ENCODE results near the gene TMEM88.
"Not testable (repeated sequence)": the region's sequence is repeated elsewhere in the genome, so short reads cannot be mapped to it uniquely, and the experiment has no call there.

TMEM88 gene, protein sequence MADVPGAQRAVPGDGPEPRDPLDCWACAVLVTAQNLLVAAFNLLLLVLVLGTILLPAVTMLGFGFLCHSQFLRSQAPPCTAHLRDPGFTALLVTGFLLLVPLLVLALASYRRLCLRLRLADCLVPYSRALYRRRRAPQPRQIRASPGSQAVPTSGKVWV

DNA sequence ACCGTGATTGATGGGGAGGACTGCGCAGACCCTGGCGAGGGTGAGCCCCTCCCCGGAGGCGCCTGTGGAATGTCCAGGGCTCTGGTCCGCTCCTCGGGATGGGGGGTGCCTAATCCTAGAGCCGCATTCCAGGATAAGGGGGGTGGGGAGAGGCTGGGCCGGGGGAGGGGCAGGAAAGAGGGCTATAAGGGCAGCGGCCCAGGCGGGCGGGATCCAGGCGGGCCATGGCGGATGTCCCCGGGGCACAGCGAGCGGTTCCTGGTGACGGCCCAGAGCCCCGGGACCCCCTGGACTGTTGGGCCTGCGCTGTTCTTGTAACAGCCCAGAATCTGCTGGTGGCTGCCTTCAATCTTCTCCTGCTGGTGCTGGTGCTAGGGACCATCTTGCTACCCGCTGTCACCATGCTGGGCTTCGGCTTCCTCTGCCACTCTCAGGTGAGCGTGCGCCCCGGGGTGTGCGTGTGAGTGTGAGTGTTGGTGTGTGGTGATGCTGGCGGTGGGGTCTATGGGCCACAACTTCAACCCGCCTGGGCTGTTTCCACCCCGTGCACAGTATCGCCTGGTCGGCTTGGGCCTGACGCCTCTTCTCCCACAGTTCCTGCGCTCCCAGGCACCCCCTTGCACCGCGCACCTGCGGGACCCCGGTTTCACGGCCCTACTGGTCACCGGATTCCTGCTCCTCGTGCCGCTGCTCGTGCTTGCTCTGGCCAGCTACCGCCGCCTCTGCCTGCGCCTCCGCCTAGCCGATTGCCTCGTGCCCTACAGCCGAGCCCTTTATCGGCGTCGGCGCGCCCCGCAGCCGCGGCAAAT, at the start of gene TMEM88:
TMEM88 (plus strand) TSS at position 216 of the 809 bp plus-strand sequence; CDS start at position 225, 9 bp downstream.
- Mint-ChIP-seq H3K36me3 (ENCODE audit: insufficient read depth) (peaks cover 28% of the 10 kb centered on the region), H3K27ac (ENCODE audit: low read depth) (peak within 1 kb of the TSS; percentile 46), H3K9me3 (no peaks in the 10 kb centered on the region), H3K4me1 (peaks cover 12% of the 10 kb centered on the region), H3K27me3 (no peaks in the 10 kb centered on the region), H3K4me3 (peak within 1 kb of the TSS; percentile 20)
- no peak for ATAC-seq (replicated peaks; ENCODE audit: extremely low read depth, poor library complexity, severe bottlenecking)
- DNase-seq (ENCODE audit: low spot score in 2 of 2) = no peak

DNA sequence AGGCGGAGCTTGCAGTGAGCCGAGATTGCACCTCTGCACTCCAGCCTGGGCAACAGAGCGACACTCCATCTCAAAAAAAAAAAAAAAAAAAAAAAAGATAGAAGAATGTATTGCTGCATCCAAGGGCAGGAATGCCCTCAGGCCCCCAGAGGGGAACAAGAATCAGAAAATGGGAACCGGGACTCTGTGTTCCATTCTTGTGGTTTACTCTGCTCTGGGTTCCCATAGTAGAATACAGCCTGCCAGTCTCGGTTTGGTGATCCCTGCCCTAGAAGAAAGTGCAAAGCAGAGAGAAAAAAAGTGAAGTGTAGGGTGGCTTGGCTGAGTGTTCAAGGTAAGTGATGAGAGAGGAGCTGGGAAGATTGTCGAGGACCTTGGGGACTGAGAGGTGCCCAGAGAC, 48.3 kb upstream of the TMEM88 start:
- H3K27ac Mint-ChIP-seq (ENCODE audit: low read depth) = no peak overlapping the region
- H3K9me3 Mint-ChIP-seq = no peaks in the 10 kb centered on the region
- DNase-seq (ENCODE audit: low spot score in 2 of 2) (no peak), ATAC-seq (replicated peaks; ENCODE audit: extremely low read depth, poor library complexity, severe bottlenecking) (no peak)
- no peaks in the 10 kb centered on the region for H3K36me3 Mint-ChIP-seq (ENCODE audit: insufficient read depth)
- H3K4me1 Mint-ChIP-seq = no peaks in the 10 kb centered on the region
- no peak overlapping the region for H3K4me3 Mint-ChIP-seq
- peaks cover 89% of the 10 kb centered on the region for H3K27me3 Mint-ChIP-seq

DNA sequence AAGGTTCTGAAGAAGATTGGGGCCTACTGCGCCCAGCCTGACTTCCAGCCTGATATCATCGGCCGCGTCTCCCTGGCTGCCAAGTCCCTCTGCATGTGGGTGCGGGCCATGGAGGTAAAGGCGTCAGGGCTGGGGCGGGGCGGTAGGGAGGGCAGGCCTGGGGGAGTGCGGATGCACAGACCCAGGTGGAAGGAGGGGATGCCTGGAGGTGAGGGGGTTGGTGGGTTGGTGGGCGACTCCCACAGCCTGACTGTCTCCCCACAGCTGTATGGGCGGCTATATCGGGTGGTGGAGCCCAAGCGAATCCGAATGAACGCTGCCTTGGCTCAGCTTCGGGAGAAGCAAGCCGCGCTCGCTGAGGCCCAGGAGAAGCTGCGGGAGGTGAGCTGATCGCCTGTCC, 47.7 kb upstream of the TMEM88 start:
- Mint-ChIP-seq H3K27ac (ENCODE audit: low read depth) (no peak overlapping the region), H3K9me3 (no peaks in the 10 kb centered on the region), H3K27me3 (peaks cover 83% of the 10 kb centered on the region), H3K4me1 (no peaks in the 10 kb centered on the region), H3K4me3 (no peak overlapping the region), H3K36me3 (ENCODE audit: insufficient read depth) (no peaks in the 10 kb centered on the region)
- DNase-seq (ENCODE audit: low spot score in 2 of 2) (no peak), ATAC-seq (replicated peaks; ENCODE audit: extremely low read depth, poor library complexity, severe bottlenecking) (no peak)

DNA sequence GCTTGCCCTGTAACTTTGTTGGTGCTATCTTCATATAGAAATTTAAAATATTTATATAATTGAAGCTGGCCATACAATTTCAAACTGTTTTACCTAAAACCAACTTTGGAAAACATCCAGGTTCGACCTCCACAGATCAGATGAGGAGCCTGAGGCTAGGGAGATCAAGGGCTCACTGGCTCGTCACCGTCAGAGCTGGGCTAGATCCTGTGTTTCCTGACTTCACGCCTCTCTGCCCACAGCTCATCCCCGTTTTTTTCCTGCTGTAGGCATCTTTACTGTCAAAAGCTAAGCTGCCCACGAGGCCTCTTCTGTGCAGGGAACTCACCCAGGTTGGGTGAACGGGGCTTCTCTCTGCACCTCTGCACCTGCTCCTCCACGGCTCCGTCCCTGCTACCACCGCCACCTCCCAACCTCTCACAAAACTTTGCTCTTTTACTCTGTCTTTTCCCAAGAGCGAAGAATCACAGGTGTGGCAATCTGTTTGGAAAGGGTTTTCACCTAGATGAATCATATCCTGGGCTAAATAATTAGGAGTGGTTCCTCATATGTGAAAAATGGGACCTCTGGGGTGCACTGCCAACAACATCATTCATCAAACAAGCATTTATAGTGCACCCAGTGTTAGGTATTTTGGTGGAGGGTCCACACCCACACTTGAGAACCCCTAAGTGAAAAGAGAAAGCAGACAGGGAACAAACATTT, 45.6 kb upstream of the TMEM88 start:
- H3K36me3 Mint-ChIP-seq (ENCODE audit: insufficient read depth) = no peaks in the 10 kb centered on the region
- no peaks in the 10 kb centered on the region for H3K4me1 Mint-ChIP-seq
- no peak overlapping the region for H3K4me3 Mint-ChIP-seq
- DNase-seq (ENCODE audit: low spot score in 2 of 2) (no peak), ATAC-seq (replicated peaks; ENCODE audit: extremely low read depth, poor library complexity, severe bottlenecking) (no peak)
- no peak overlapping the region for H3K27ac Mint-ChIP-seq (ENCODE audit: low read depth)
- H3K9me3 Mint-ChIP-seq = no peaks in the 10 kb centered on the region
- H3K27me3 Mint-ChIP-seq = peaks cover 63% of the 10 kb centered on the region

DNA sequence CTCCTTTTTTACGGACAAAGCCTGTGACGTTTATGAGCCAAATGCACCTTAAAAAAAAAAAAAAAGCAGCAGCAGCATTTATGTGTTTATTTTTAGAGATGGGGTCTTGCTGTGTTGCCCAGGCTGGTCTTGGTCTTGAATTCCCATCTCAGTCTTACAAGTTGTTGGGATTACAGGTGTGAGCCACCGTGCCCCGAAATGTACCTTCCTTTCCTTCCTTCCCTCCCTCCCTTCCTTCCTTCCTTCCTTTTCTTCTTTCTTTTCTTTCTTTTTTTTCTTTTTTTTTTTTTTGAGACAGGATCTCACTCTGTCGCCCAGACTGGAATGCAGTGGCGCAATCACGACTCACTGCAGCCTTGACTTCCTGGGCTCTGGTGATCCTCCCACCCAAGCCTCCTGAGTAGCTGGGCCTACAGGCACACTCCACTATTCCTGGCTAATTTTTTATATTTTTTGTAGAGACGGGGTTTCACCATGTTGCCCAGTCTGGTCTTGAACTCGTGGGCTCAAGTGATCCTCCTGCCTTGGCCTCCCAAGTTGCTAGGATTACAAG, 45.0 kb upstream of the TMEM88 start:
- not testable (repeated sequence) for H3K27ac Mint-ChIP-seq (ENCODE audit: low read depth); ATAC-seq (replicated peaks; ENCODE audit: extremely low read depth, poor library complexity, severe bottlenecking); H3K36me3 Mint-ChIP-seq (ENCODE audit: insufficient read depth); H3K4me3 Mint-ChIP-seq; H3K9me3 Mint-ChIP-seq; H3K4me1 Mint-ChIP-seq; DNase-seq (ENCODE audit: low spot score in 2 of 2)
- H3K27me3 Mint-ChIP-seq = peaks cover 56% of the 10 kb centered on the region

DNA sequence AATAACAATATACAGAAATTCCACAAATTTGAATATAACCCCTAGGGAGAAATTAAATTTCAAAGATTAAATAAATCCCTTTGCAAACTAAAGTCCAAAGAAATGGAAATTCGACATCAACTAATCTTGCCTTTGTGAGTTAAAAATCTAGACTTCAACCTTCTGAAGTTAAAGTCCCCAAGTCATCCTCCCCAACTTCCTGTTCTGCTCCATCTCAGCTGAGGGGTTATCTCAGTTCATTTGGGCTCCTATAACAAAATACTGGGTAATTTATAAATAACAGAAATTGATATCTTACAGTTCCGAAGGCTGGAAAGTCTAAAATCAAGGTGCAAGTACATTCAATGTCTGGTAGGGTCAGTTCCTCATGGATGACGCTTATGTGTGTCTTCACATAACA, 43.6 kb upstream of the TMEM88 start:
- ATAC-seq (replicated peaks; ENCODE audit: extremely low read depth, poor library complexity, severe bottlenecking) = no peak
- H3K4me3 Mint-ChIP-seq = no peak overlapping the region
- H3K36me3 Mint-ChIP-seq (ENCODE audit: insufficient read depth) = no peaks in the 10 kb centered on the region
- H3K4me1 Mint-ChIP-seq = no peaks in the 10 kb centered on the region
- H3K9me3 Mint-ChIP-seq = no peaks in the 10 kb centered on the region
- H3K27me3 Mint-ChIP-seq = peaks cover 43% of the 10 kb centered on the region
- H3K27ac Mint-ChIP-seq (ENCODE audit: low read depth) = no peak overlapping the region
- no peak for DNase-seq (ENCODE audit: low spot score in 2 of 2)

DNA sequence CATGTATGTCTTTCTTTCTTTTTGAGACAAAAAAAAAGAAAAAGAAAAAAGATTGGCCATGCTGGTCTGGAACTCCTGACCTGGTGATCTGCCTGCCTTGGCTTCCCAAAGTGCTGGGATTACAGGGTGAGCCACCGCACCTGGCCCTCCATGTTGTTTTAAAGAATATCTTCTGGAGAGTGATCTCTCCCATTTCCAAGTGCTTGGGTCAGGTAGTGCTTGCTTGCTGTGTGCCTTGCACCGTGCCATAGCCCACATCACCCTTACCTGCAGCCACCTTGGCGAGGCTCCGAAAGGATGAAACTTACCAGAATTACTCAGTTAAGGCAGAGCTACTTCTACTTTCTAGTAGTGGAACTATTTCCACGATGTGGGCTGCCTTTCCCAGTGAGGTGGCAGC, 39.9 kb upstream of the TMEM88 start:
- no peaks in the 10 kb centered on the region for H3K4me1 Mint-ChIP-seq
- H3K27ac Mint-ChIP-seq (ENCODE audit: low read depth) = no peak overlapping the region
- peaks cover 8% of the 10 kb centered on the region for H3K27me3 Mint-ChIP-seq
- H3K4me3 Mint-ChIP-seq = no peak overlapping the region
- no peak for ATAC-seq (replicated peaks; ENCODE audit: extremely low read depth, poor library complexity, severe bottlenecking)
- H3K9me3 Mint-ChIP-seq = no peaks in the 10 kb centered on the region
- H3K36me3 Mint-ChIP-seq (ENCODE audit: insufficient read depth) = no peaks in the 10 kb centered on the region
- DNase-seq (ENCODE audit: low spot score in 2 of 2) = no peak

DNA sequence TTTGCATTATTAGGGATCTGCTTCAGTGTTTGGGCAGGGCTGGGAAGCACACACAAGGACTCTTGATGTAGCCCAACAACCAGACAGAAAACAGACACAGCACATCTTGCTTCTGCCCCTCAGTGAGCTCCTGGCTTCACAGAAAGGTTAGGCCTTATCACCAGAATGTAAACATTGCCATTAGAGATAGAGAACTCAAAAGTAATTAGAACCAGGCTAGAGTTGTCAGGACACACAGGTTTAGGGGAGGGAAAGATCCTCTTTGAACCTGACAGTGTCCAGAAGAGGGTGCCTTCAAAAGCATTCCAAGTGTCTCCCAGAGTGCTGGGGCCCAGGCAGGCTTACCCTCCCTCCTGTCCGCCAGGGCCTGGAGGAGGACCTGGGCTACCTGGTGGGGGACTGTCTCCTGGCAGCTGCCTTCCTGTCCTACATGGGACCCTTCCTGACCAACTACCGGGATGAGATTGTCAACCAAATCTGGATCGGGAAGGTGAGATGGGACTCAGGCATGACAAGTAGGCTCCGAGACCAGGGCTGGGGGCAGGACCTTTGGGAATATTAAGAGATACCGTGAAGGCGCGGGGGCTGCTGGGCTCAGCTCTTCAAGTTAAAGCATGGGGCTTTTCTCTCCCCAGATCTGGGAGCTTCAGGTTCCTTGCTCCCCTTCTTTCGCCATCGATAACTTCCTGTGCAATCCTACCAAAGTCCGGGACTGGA, 37.8 kb upstream of the TMEM88 start:
- ATAC-seq (replicated peaks; ENCODE audit: extremely low read depth, poor library complexity, severe bottlenecking) (no peak), DNase-seq (ENCODE audit: low spot score in 2 of 2) (no peak)
- Mint-ChIP-seq H3K4me1 (no peaks in the 10 kb centered on the region), H3K27ac (ENCODE audit: low read depth) (no peak overlapping the region), H3K36me3 (ENCODE audit: insufficient read depth) (no peaks in the 10 kb centered on the region), H3K27me3 (no peaks in the 10 kb centered on the region), H3K9me3 (no peaks in the 10 kb centered on the region), H3K4me3 (no peak overlapping the region)

DNA sequence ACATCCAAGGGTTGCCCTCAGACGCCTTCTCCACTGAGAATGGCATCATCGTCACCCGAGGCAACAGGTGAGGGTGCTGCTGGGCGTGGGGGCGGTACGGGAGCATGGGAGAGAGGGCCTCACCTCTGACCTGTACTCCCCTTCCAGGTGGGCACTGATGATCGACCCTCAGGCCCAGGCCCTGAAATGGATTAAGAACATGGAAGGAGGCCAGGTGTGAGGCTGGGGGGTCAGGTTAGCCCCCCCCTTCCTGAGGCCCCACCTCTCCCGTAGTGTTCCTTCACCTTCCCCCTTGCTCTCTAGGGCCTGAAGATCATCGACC, 37.3 kb upstream of the TMEM88 start:
- no peaks in the 10 kb centered on the region for H3K36me3 Mint-ChIP-seq (ENCODE audit: insufficient read depth)
- H3K4me1 Mint-ChIP-seq = no peaks in the 10 kb centered on the region
- DNase-seq (ENCODE audit: low spot score in 2 of 2) (no peak), ATAC-seq (replicated peaks; ENCODE audit: extremely low read depth, poor library complexity, severe bottlenecking) (no peak)
- no peaks in the 10 kb centered on the region for H3K9me3 Mint-ChIP-seq
- H3K27me3 Mint-ChIP-seq = no peaks in the 10 kb centered on the region
- H3K4me3 Mint-ChIP-seq = no peak overlapping the region
- H3K27ac Mint-ChIP-seq (ENCODE audit: low read depth) = no peak overlapping the region

DNA sequence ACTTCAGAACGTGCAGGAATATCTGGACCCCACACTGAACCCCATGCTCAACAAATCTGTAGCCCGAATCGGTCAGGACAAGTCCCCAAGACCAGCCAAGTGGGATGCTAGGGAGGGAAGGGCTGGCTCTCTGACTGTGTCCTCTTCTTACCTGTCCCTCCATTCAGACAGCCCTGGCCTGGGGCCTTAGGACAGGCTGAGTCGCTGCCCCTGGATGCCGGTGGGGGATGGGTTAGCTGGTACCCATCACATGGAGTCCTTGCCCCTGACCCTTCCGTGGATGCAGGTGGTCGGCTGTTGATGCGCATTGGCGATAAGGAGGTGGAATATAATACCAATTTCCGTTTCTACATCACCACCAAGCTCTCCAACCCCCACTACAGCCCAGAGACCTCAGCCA, 36.8 kb upstream of the TMEM88 start:
- DNase-seq (ENCODE audit: low spot score in 2 of 2) (no peak), ATAC-seq (replicated peaks; ENCODE audit: extremely low read depth, poor library complexity, severe bottlenecking) (no peak)
- Mint-ChIP-seq H3K4me1 (no peaks in the 10 kb centered on the region), H3K27ac (ENCODE audit: low read depth) (no peak overlapping the region), H3K27me3 (no peaks in the 10 kb centered on the region), H3K9me3 (no peaks in the 10 kb centered on the region), H3K4me3 (no peak overlapping the region), H3K36me3 (ENCODE audit: insufficient read depth) (no peaks in the 10 kb centered on the region)

DNA sequence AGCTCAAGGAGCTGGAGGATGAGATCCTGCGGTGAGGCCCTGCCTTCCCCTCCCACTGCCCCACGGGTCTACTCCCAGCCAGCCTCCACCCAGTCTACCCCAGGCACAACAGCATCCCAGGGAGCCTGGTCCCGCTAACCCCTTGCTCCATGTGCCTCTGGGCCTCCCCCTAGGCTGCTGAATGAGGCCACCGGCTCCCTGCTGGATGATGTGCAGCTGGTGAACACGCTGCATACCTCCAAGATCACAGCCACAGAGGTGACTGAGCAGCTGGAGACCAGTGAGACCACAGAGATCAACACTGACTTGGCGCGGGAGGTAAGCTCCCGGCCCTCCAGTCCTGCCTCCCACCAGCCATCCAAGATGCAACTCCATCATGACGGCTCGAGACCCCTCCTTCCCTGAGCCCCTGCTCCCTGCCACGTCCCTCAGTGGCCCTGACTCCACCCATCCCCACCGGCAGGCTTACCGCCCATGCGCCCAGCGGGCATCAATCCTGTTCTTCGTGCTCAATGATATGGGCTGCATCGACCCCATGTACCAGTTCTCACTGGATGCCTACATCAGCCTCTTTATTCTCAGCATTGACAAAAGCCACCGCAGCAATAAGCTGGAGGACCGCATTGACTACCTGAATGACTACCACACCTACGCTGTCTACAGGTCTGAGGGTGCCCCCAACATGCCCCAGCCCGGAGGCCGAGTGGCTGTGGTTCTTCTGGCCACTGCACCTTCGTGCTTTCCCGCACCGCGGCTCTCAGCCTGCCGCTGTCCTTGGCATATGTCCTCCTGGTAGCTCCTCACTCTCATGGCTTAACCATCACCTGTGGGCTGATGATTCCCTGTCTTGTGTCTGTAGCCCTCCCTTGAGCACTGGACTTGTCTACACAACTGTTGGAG, 35.9 kb upstream of the TMEM88 start:
- Mint-ChIP-seq H3K9me3 (no peaks in the 10 kb centered on the region), H3K4me1 (no peaks in the 10 kb centered on the region), H3K27ac (ENCODE audit: low read depth) (no peak overlapping the region), H3K4me3 (no peak overlapping the region), H3K36me3 (ENCODE audit: insufficient read depth) (no peaks in the 10 kb centered on the region), H3K27me3 (no peaks in the 10 kb centered on the region)
- ATAC-seq (replicated peaks; ENCODE audit: extremely low read depth, poor library complexity, severe bottlenecking) = no peak
- DNase-seq (ENCODE audit: low spot score in 2 of 2) = no peak

DNA sequence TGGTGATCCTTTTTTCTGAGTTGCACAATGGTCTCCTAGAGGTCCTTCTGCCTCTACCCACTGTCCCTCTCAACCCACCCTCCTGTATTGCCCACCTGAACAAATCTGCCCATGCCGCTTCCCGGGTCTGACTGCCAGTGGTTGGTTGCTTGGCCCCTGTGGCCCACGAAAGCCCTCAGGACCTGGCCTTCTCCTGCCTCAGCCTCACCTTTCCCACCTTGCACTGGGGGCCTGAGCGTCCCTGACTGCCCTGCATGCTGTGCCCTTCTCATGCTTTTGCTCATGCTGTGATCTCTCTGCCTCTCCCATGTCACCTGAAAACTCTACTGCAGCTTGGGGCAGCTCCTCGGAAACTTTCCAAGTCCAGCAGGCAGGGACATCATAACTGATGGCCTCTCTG, 34.6 kb upstream of the TMEM88 start:
- H3K4me3 Mint-ChIP-seq = no peak overlapping the region
- H3K27ac Mint-ChIP-seq (ENCODE audit: low read depth) = no peak overlapping the region
- ATAC-seq (replicated peaks; ENCODE audit: extremely low read depth, poor library complexity, severe bottlenecking) = no peak
- no peaks in the 10 kb centered on the region for H3K9me3 Mint-ChIP-seq
- H3K4me1 Mint-ChIP-seq = no peaks in the 10 kb centered on the region
- no peaks in the 10 kb centered on the region for H3K27me3 Mint-ChIP-seq
- DNase-seq (ENCODE audit: low spot score in 2 of 2) = no peak
- H3K36me3 Mint-ChIP-seq (ENCODE audit: insufficient read depth) = no peaks in the 10 kb centered on the region
